Measurements from ENCODE around the gene SLC9A1.

The SLC9A1 gene

GRCh38 chr1:27141266-27142003, 13.5 kb downstream of the SLC9A1 start:
- ATAC-seq: no peak
- TF ChIP-seq POU6F1 (CRISPR knock-in tag; IDR thresholded peaks at IDR 0.05; ENCODE audit: borderline replicate concordance, low read depth) (no peak), ZNF565 (CRISPR knock-in tag; conservative IDR thresholded peaks at IDR 0.05; ENCODE audit: low read depth) (no peak), ZFP3 (CRISPR knock-in tag; IDR thresholded peaks at IDR 0.05) (no peak), TSHZ2 (CRISPR knock-in tag; IDR thresholded peaks at IDR 0.05) (no peak), TOX (CRISPR knock-in tag; IDR thresholded peaks at IDR 0.05; ENCODE audit: borderline replicate concordance) (no peak), ESRRG (CRISPR knock-in tag; IDR thresholded peaks at IDR 0.05) (no peak), GLIS3 (CRISPR knock-in tag; IDR thresholded peaks at IDR 0.05) (no peak), ZC3H10 (CRISPR knock-in tag; IDR thresholded peaks at IDR 0.05) (no peak), ARNTL (CRISPR knock-in tag; IDR thresholded peaks at IDR 0.05; ENCODE audit: borderline replicate concordance, low read depth) (no peak), TCF4 (CRISPR knock-in tag; IDR thresholded peaks at IDR 0.05; ENCODE audit: borderline replicate concordance) (no peak), CSDC2 (CRISPR knock-in tag; IDR thresholded peaks at IDR 0.05) (no peak), PPARA (CRISPR knock-in tag; IDR thresholded peaks at IDR 0.05; ENCODE audit: borderline replicate concordance) (no peak), ZNF8 (CRISPR knock-in tag; IDR thresholded peaks at IDR 0.05) (no peak), ZFP30 (CRISPR knock-in tag; IDR thresholded peaks at IDR 0.05) (no peak), ISL1 (CRISPR knock-in tag; IDR thresholded peaks at IDR 0.05) (no peak), RARB (CRISPR knock-in tag; IDR thresholded peaks at IDR 0.05) (no peak)
- TF ChIP-seq, protein P1, sequence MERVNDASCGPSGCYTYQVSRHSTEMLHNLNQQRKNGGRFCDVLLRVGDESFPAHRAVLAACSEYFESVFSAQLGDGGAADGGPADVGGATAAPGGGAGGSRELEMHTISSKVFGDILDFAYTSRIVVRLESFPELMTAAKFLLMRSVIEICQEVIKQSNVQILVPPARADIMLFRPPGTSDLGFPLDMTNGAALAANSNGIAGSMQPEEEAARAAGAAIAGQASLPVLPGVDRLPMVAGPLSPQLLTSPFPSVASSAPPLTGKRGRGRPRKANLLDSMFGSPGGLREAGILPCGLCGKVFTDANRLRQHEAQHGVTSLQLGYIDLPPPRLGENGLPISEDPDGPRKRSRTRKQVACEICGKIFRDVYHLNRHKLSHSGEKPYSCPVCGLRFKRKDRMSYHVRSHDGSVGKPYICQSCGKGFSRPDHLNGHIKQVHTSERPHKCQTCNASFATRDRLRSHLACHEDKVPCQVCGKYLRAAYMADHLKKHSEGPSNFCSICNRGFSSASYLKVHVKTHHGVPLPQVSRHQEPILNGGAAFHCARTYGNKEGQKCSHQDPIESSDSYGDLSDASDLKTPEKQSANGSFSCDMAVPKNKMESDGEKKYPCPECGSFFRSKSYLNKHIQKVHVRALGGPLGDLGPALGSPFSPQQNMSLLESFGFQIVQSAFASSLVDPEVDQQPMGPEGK (CRISPR knock-in tag; IDR thresholded peaks at IDR 0.05; ENCODE audit: borderline replicate concordance): no peak

- no peak for ATAC-seq
- no peak for TF ChIP-seq BACH2 (CRISPR knock-in tag; IDR thresholded peaks at IDR 0.05; ENCODE audit: borderline replicate concordance)
- no peak for TF ChIP-seq OSR1 (CRISPR knock-in tag; IDR thresholded peaks at IDR 0.05)
- TF ChIP-seq ZNF565 (CRISPR knock-in tag; conservative IDR thresholded peaks at IDR 0.05; ENCODE audit: low read depth): no peak
- no peak for TF ChIP-seq ZFP30 (CRISPR knock-in tag; IDR thresholded peaks at IDR 0.05)
- no peak for TF ChIP-seq ZC3H10 (CRISPR knock-in tag; IDR thresholded peaks at IDR 0.05)
- no peak for TF ChIP-seq CSDC2 (CRISPR knock-in tag; IDR thresholded peaks at IDR 0.05)
- no peak for TF ChIP-seq ESRRG (CRISPR knock-in tag; IDR thresholded peaks at IDR 0.05)
- TF ChIP-seq GLIS3 (CRISPR knock-in tag; IDR thresholded peaks at IDR 0.05): no peak
- no peak for TF ChIP-seq ZNF8 (CRISPR knock-in tag; IDR thresholded peaks at IDR 0.05)
- no peak for TF ChIP-seq PPARA (CRISPR knock-in tag; IDR thresholded peaks at IDR 0.05; ENCODE audit: borderline replicate concordance)
- no peak for TF ChIP-seq ISL1 (CRISPR knock-in tag; IDR thresholded peaks at IDR 0.05)
- TF ChIP-seq, protein P1 (CRISPR knock-in tag; IDR thresholded peaks at IDR 0.05; ENCODE audit: borderline replicate concordance): no peak
- no peak for TF ChIP-seq ARNTL (CRISPR knock-in tag; IDR thresholded peaks at IDR 0.05; ENCODE audit: borderline replicate concordance, low read depth)
- TF ChIP-seq CSRNP3 (CRISPR knock-in tag; IDR thresholded peaks at IDR 0.05): no peak
- no peak for TF ChIP-seq ZNF70 (CRISPR knock-in tag; IDR thresholded peaks at IDR 0.05)
- TF ChIP-seq RARB (CRISPR knock-in tag; IDR thresholded peaks at IDR 0.05): no peak
- no peak for TF ChIP-seq ZFP3 (CRISPR knock-in tag; IDR thresholded peaks at IDR 0.05)
Measured at GRCh38 chr1:27139980-27140379, 14.9 kb downstream of the SLC9A1 start.

All from SK-N-SH treated with all-trans-retinoic acid at 6 μM for 48 hours (cell line).